Psoas muscle (tissue), 8 donors: ENCODE results near the gene ZC3H18. TPM values are rescaled to one million over a fixed set of nuclear protein-coding genes. Genes with fewer than 3 reads are reported as not detected.

Source experiments
- ATAC-seq, 4 donors: fragments of 200-7000 bp; cut with Tn5 transposase; one replicate each; pipeline ENCODE4 v1.9.1; 2020; ENCODE audit warnings: moderate library complexity in 3 of 4, mild to moderate bottlenecking in 2 of 4
- DNase-seq, 2 donors: peaks; one replicate each; pipeline ENCODE4 v3.0.0-alpha.2; 2020
- H3K27ac ChIP-seq: fragments of 200-600 bp; one replicate; pipeline ENCODE4 v1.8.0; 2022
- H3K27me3 ChIP-seq, 3 donors: fragments of 200-600 bp in 1 of 3; one replicate each; pipeline versions ENCODE4 v1.6.1 to v1.8.0; 2013 to 2022; ENCODE audit warnings: low read length in 2 of 3, mild to moderate bottlenecking in 2 of 3, moderate library complexity in 1 of 3; ENCODE audit not compliant: insufficient read depth in 3 of 3
- H3K36me3 ChIP-seq, 2 donors: fragments of 200-600 bp in 1 of 2; one replicate each; pipeline versions ENCODE4 v1.6.1 to v1.8.0; 2013 to 2022; ENCODE audit warnings: low read depth in 1 of 2, mild to moderate bottlenecking in 1 of 2, moderate library complexity in 1 of 2; ENCODE audit not compliant: insufficient read depth in 1 of 2
- H3K4me1 ChIP-seq: fragments of 200-600 bp; one replicate; pipeline ENCODE4 v1.8.0; 2022
- H3K4me3 ChIP-seq: fragments of 200-600 bp; one replicate; pipeline ENCODE4 v1.8.0; 2022; ENCODE audit warnings: mild to moderate bottlenecking
- H3K9me3 ChIP-seq: fragments of 200-600 bp; one replicate; pipeline ENCODE4 v1.8.0; 2022
- WGBS, 3 donors: extraction: QIAGEN DNeasy Blood & Tissue Kit; methylation state at CpG; one replicate each; pipeline versions ENCODE4 v1.1.6 to v1.1.7; 2013; 5-methylcytosine and 5-hydroxymethylcytosine counted together
- intact Hi-C, 2 donors: fragments of 100-400 bp; cut with DNase I; formaldehyde crosslinking; loops; one replicate each; pipeline versions ENCODE4 v1.11.0 to v1.14.2; 2022
- polyA plus RNA-seq, 3 donors: library from polyadenylated mRNA; stranded (reverse); fragments of 200-250 nt; gene quantifications; one replicate each; pipeline ENCODE4 v1.2.3, GENCODE V29; 2013
- total RNA-seq, 4 donors: library from RNA; stranded (reverse); fragmentation: NEBNext Ultra II Directional in 2 of 4; extraction: Animal tissue kit (Norgen Biotek cat#: 25700) in 2 of 4; gene quantifications; one replicate each; pipeline versions ENCODE4 v1.2.1 to v1.2.4, GENCODE V29; 2021 to 2023
- TF ChIP-seq, protein P1 (sequence below): fragments of 200-600 bp; IDR thresholded peaks from one replicate; pipeline ENCODE4 v1.8.0; 2022; ENCODE audit warnings: antibody characterized with exemption
- donor health status: healthy with polysubstance abuse.
- donor health status: DM: no; HTN: no; CAD: no; lungs with moderate emphysema.
- donor health status: Bipolar disorder and iron deficiency.
- donor health status: healthy.
- donor health status: DM: yes; HTN: yes; CAD: no.
- donor health status: DM: no; HTN: no; CAD: no.
- donor health status: DM: no; HTN: no; CAD: no.
- donor health status: DM: yes; HTN: yes; CAD: no.

Gene ZC3H18
- total and polyA plus RNA-seq, 7 donors, result 19.9 to 36.0 (median 28.5) TPM

DNA sequence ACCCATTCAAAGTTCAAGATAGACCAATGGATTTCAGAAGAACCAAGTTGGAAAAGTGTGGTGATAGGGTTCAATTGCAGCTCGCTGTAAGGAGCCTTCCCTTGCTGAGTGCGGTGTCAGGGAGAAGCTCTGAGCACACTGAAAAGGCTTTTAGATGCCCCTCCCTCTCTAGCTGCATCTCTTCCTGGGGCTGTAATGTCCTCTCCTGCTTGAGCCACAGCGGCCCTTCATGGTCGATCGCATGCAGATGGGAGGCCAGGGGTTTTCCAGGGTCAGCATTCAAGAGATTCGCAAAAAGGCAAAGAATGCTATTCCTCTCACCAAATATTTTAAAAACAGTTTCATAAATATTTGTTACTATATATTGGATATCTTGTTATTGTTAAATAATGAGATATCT is 23.7 kb downstream of the ZC3H18 start:
- DNase-seq (peak in 1 of 2 donors; percentile 23), ATAC-seq (no peak)
- Histone ChIP-seq H3K36me3 (peaks cover 2 to 36% of the 10 kb centered on the region in 2 donors), H3K27me3 (no peaks in the 10 kb centered on the region), H3K9me3 (no peaks in the 10 kb centered on the region), H3K27ac (no peak overlapping the region), H3K4me1 (no peaks in the 10 kb centered on the region), H3K4me3 (no peak overlapping the region)
- WGBS, 3 donors, result 88 to 91% (median 91%) methylated on average over 6 of the region's 6 CpGs
- intact Hi-C loops, result no loop called here
- TF ChIP-seq, protein P1, sequence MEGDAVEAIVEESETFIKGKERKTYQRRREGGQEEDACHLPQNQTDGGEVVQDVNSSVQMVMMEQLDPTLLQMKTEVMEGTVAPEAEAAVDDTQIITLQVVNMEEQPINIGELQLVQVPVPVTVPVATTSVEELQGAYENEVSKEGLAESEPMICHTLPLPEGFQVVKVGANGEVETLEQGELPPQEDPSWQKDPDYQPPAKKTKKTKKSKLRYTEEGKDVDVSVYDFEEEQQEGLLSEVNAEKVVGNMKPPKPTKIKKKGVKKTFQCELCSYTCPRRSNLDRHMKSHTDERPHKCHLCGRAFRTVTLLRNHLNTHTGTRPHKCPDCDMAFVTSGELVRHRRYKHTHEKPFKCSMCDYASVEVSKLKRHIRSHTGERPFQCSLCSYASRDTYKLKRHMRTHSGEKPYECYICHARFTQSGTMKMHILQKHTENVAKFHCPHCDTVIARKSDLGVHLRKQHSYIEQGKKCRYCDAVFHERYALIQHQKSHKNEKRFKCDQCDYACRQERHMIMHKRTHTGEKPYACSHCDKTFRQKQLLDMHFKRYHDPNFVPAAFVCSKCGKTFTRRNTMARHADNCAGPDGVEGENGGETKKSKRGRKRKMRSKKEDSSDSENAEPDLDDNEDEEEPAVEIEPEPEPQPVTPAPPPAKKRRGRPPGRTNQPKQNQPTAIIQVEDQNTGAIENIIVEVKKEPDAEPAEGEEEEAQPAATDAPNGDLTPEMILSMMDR, result no peak

DNA sequence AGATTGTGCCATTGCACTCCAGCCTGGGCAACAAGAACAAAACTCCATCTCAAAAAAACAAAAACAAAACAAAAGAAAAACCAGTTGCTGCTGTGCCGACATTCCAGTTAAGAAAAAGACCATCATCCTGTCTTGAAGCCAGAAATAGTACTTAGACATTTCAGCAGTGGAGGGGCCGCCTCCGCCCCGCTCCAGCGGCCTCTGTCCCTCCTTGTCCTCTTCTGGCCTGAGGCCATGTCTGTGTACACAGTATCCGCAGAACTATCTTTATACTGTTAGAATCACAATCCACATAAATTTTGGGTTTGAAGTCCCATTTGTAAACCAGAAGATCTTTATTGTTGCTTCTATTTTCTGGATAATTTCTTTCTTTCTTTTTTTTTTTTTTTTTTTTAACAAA is 24.9 kb downstream of the ZC3H18 start:
- TF ChIP-seq, protein P1, result no peak
- no peak overlapping the region for H3K4me3 ChIP-seq
- no peaks in the 10 kb centered on the region for H3K27me3 ChIP-seq
- H3K4me1 ChIP-seq, result no peaks in the 10 kb centered on the region
- DNase-seq (peak in 1 of 2 donors; percentile 31), ATAC-seq (no peak)
- no peak overlapping the region for H3K27ac ChIP-seq
- 73 to 76% (median 74%) methylated on average over 6 of the region's 6 CpGs for WGBS, 3 donors
- H3K9me3 ChIP-seq, result no peaks in the 10 kb centered on the region
- intact Hi-C loops, result no loop called here
- peaks cover 2 to 36% of the 10 kb centered on the region in 2 donors for H3K36me3 ChIP-seq

DNA sequence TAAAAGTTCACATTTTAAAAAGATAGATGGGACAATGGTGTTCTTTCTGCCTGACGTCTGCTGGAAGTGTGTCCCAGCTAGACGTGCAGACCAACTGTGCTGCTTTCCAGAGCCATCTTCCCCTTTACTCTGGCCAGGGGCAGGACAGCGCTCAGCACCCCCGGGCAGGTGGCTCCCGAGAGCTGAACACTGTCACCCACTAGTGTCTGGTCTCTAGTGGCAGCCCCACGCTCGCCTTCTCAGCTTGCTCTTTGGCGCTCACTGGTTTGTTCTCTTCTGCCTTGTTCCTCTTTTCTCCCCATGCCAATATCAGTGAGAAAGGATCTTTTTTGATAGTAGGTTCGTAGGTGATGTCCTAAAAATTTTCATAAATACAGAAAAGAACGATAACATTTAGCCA is 25.7 kb downstream of the ZC3H18 start:
- intact Hi-C loops, result no loop called here
- peaks cover 4 to 37% of the 10 kb centered on the region in 2 donors for H3K36me3 ChIP-seq

DNA sequence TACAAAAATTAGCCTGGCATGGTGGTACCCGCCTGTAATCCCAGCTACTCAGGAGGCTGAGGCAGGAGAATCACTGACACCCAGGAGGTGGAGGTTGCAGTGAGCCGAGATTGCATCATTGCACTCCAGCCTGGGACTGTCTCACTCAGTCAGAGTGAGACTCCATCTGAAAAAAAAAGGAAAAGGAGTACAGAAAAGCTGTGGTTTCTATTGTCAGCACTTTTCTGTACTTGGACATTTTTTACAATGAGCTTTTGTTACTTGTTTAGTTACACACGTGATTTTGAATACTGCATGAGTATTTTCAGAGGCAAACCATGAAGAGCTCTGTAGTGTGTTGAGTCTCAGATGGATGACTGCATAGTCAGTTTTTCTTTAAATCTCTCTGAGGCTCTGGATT is 26.3 kb downstream of the ZC3H18 start:
- Histone ChIP-seq H3K4me3 (no peak overlapping the region), H3K36me3 (peaks cover 7 to 42% of the 10 kb centered on the region in 2 donors), H3K9me3 (no peaks in the 10 kb centered on the region), H3K27me3 (no peaks in the 10 kb centered on the region), H3K4me1 (no peaks in the 10 kb centered on the region), H3K27ac (no peak overlapping the region)
- 71 to 75% (median 74%) methylated on average over 3 of the region's 3 CpGs for WGBS, 3 donors
- TF ChIP-seq, protein P1, result no peak
- ATAC-seq, result no peak
- DNase-seq, result peak in 1 of 2 donors; percentile 6
- intact Hi-C loops, result no loop called here

More for the DNA sequence above, 25.7 kb downstream of the ZC3H18 start:
- no peaks in the 10 kb centered on the region for H3K27me3 ChIP-seq
- H3K27ac ChIP-seq, result no peak overlapping the region
- H3K9me3 ChIP-seq, result no peaks in the 10 kb centered on the region
- ATAC-seq, result no peak
- DNase-seq, result peak in 1 of 2 donors; percentile 33
- no peaks in the 10 kb centered on the region for H3K4me1 ChIP-seq
- no peak overlapping the region for H3K4me3 ChIP-seq
- 92 to 93% (median 93%) methylated on average over 10 of the region's 10 CpGs for WGBS, 3 donors
- TF ChIP-seq, protein P1, result no peak

DNA sequence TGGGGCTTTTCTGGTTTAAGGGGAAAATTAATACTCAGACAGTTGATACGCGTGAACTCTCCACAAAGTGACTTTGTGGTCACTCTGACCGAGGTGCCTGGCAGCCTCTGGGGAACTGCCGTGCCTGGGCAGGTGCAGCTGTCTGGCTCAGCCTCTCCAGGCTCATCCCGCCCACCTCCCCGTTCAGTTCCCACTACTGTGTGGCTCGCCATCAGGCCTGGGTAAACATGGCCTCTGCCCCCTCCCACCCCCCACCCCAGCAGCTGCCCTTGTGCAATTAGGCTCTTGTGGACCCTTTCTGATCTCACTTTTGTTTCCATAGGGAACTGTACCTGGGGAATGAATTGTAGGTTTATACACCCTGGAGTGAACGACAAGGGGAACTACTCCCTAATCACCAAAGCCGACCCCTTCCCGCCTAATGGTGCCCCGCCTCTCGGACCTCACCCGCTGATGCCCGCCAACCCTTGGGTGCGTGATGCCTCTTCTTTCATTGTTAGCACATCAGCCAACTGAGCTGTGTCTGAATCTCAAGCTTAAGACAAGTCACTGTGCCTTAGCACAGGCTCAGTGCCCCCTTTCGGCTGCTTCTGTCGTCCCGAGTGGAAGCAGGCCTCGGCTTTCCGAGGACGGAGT is 27.8 kb downstream of the ZC3H18 start:
- DNase-seq, result no peak
- no peaks in the 10 kb centered on the region for H3K4me1 ChIP-seq

More for the DNA sequence above, 27.8 kb downstream of the ZC3H18 start:
- intact Hi-C loops, result no loop called here
- Histone ChIP-seq H3K27me3 (no peaks in the 10 kb centered on the region), H3K36me3 (peaks cover 6 to 51% of the 10 kb centered on the region in 2 donors), H3K27ac (no peak overlapping the region), H3K9me3 (no peaks in the 10 kb centered on the region), H3K4me3 (no peak overlapping the region)
- WGBS, 3 donors, result 77 to 80% (median 78%) methylated on average over 21 of the region's 21 CpGs
- TF ChIP-seq, protein P1, result no peak
- ATAC-seq, result peak in 1 of 4 donors; percentile 51
